Measurements from ENCODE around the gene PLEKHA8. TPM values are rescaled to one million over a fixed set of nuclear protein-coding genes. Genes with fewer than 3 reads are reported as not detected.

PLEKHA8 gene
- total RNA-seq, 1 donor from 2014 or later: 60.1 TPM

GRCh38 chr7:30159163-30159562, 131.0 kb downstream of the PLEKHA8 start:
- Mint-ChIP-seq H3K4me3 (no peak overlapping the region), H3K4me1 (peaks cover 23% of the 10 kb centered on the region), H3K9me3 (no peaks in the 10 kb centered on the region), H3K27me3 (ENCODE audit: low read depth) (no peaks in the 10 kb centered on the region), H3K36me3 (ENCODE audit: low read depth) (no peaks in the 10 kb centered on the region), H3K27ac (ENCODE audit: unreplicated experiment) (no peak overlapping the region)
- no peak for TF ChIP-seq CTCF (conservative IDR thresholded peaks at IDR 0.05)
- DNase-seq (ENCODE audit: low read depth, low spot score): no peak

DNA sequence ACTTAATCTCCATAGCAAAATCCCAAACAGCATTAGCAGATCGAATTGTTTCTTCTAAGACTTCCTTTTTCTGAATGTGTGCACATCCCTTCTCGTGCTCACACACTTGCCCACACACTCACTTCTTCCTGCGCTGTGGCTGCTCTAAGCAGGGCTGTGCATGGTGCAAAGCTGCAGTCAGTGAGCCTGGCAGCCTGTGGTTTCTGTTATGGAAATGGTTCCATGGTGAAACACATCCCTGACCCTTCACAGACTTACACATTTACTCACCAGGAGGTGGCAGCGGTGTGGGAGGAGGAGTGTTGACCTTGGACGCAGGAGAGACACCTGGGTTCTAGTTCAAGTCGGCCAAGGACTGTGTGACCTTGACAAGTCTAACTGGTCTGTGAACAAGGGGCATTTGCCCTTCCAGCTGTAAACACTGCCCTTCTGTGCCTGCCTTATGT, 131.5 kb downstream of the PLEKHA8 start:
- peak; percentile 22 for TF ChIP-seq CTCF (conservative IDR thresholded peaks at IDR 0.05)
- Mint-ChIP-seq H3K9me3 (no peaks in the 10 kb centered on the region), H3K36me3 (ENCODE audit: low read depth) (no peaks in the 10 kb centered on the region), H3K4me1 (peaks cover 28% of the 10 kb centered on the region), H3K27ac (ENCODE audit: unreplicated experiment) (no peak overlapping the region), H3K27me3 (ENCODE audit: low read depth) (no peaks in the 10 kb centered on the region), H3K4me3 (no peak overlapping the region)
- no peak for DNase-seq (ENCODE audit: low read depth, low spot score)

GRCh38 chr7:30160329-30160728, 132.1 kb downstream of the PLEKHA8 start:
- Mint-ChIP-seq H3K36me3 (ENCODE audit: low read depth) (no peaks in the 10 kb centered on the region), H3K9me3 (no peaks in the 10 kb centered on the region), H3K4me3 (no peak overlapping the region), H3K27ac (ENCODE audit: unreplicated experiment) (no peak overlapping the region), H3K27me3 (ENCODE audit: low read depth) (no peaks in the 10 kb centered on the region), H3K4me1 (peaks cover 29% of the 10 kb centered on the region)
- no peak for DNase-seq (ENCODE audit: low read depth, low spot score)
- no peak for TF ChIP-seq CTCF (conservative IDR thresholded peaks at IDR 0.05)

DNA sequence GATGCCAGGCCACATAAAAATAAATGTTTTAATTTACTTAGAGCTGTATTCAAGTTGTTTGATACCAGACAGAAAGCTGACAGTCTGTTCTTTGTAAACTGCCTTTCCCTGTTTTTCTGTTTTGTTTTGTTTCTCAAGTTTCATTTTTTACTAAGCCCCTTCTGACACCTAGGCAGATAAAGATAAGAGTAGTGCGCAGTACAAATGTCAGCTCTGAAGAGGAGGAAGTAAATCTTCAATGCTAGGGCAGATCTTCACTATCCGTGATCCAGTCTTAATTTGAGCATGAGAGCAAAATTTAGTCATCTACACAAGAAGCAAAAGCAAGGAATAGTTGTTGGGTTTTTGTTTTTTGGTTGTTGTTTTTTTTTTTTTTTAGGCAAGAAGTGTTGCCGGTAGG, 133.9 kb downstream of the PLEKHA8 start:
- Mint-ChIP-seq H3K27me3 (ENCODE audit: low read depth) (peaks cover 4% of the 10 kb centered on the region), H3K4me1 (peaks cover 32% of the 10 kb centered on the region), H3K27ac (ENCODE audit: unreplicated experiment) (no peak overlapping the region), H3K36me3 (ENCODE audit: low read depth) (no peaks in the 10 kb centered on the region), H3K9me3 (no peaks in the 10 kb centered on the region), H3K4me3 (peak overlapping the region; percentile 25)
- DNase-seq (ENCODE audit: low read depth, low spot score): no peak
- no peak for TF ChIP-seq CTCF (conservative IDR thresholded peaks at IDR 0.05)

DNA sequence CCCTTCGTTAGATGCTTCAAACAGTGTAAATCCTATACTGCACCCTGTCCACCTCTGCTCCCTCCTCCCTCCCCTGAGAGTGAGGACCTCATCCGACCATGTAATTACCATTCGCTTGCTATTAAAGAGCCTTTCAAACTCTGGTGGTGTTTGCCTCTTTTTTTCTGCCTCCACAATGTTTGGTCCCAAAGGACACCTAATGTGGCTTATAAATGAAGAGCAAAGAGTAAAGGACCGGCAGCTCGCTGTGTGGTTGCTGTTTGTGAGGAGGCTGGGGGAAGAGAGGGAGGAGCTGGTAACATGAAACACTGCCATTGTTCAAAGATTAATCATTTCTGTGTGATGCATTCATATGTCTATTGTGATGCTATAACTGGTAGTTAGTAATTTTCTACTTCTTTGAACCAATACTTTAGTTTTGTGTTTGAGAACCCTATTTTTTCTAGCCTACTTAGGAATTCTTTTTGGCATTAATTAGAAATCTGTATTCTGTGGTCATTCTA, 134.5 kb downstream of the PLEKHA8 start:
- H3K36me3 Mint-ChIP-seq (ENCODE audit: low read depth): no peaks in the 10 kb centered on the region
- H3K4me1 Mint-ChIP-seq: peaks cover 32% of the 10 kb centered on the region
- no peaks in the 10 kb centered on the region for H3K9me3 Mint-ChIP-seq
- peak overlapping the region; percentile 41 for H3K4me3 Mint-ChIP-seq
- no peak for DNase-seq (ENCODE audit: low read depth, low spot score)
- peaks cover 7% of the 10 kb centered on the region for H3K27me3 Mint-ChIP-seq (ENCODE audit: low read depth)
- no peak overlapping the region for H3K27ac Mint-ChIP-seq (ENCODE audit: unreplicated experiment)
- no peak for TF ChIP-seq CTCF (conservative IDR thresholded peaks at IDR 0.05)
